ENCODE measurements around the gene HS6ST3.

The HS6ST3 gene

GRCh38 chr13:96342852-96343465 is 253.1 kb downstream of the HS6ST3 start:
- no peak for DNase-seq

GRCh38 chr13:96346921-96347320 is 257.0 kb downstream of the HS6ST3 start:
- DNase-seq, result no peak

GRCh38 chr13:96373597-96373996 is 283.7 kb downstream of the HS6ST3 start:
- no peak for DNase-seq

GRCh38 chr13:96377835-96378234 is 287.9 kb downstream of the HS6ST3 start:
- no peak for DNase-seq

- DNase-seq, result no peak
Observed at GRCh38 chr13:96379967-96380366, 290.1 kb downstream of the HS6ST3 start.

DNA sequence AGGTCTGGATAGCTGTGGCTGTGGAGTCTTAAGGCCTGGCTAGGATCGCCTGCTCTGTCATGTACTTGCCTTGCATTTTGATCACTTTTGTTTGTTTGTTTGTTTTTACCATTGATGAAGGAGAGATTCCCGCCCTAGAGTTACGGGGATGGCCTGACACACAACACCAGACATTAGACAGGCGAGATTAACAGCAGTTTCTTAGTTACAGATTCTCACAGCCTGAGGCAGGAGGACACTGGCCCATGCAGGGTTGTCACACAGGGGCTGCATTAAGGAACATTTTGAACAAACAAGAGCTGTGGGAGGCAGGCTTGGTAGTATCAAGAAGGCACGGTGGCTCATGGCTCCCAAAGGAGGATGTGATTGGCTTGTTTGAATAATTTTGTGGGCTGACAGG is 291.8 kb downstream of the HS6ST3 start:
- no peak for DNase-seq

GRCh38 chr13:96388598-96388997 is 298.7 kb downstream of the HS6ST3 start:
- DNase-seq, result no peak

- DNase-seq, result no peak
Observed at GRCh38 chr13:96391606-96392005, 301.7 kb downstream of the HS6ST3 start.

DNA sequence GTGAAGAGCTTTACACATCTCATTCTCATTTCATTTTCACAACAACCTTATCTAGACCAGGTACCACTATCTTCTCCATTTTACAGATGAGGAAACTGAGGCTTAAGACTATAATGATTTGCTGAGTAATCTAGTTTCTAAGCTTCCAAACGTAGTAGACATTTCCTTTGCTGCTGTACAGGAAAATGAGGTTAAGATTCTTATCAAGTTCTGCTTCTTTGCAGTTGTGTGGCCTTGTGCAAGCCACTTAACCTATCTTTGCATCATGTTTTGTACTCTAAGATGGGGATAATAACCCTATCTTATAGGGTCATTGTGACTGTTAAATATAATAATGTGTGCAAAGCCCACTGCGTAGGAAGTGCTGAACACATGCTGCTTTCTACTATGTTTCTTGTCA is 307.9 kb downstream of the HS6ST3 start:
- no peak for DNase-seq

GRCh38 chr13:96398486-96398885 is 308.6 kb downstream of the HS6ST3 start:
- no peak for DNase-seq

GRCh38 chr13:96403241-96403640 is 313.3 kb downstream of the HS6ST3 start:
- DNase-seq, result no peak

DNA sequence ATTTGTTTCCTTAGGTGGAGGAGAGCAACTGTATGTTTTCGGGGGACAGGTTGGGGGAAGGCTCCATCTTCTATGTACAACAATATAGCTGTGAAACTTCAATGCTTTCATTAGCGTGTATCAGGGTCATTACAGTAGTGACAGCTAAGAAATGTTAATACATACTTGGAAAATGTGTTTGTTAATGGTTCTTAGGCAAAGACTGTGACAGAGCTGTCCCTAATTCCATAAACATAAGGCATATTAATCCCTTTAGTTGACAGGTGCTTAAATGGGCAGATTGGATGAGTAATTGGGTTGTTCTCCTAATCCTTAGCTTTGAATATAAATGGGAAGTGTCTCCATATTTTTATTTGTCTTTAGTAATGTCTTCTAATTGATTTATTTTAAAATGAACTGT is 313.7 kb downstream of the HS6ST3 start:
- no peak for DNase-seq

GRCh38 chr13:96415831-96416385 is 326.0 kb downstream of the HS6ST3 start:
- no peak for DNase-seq

DNA sequence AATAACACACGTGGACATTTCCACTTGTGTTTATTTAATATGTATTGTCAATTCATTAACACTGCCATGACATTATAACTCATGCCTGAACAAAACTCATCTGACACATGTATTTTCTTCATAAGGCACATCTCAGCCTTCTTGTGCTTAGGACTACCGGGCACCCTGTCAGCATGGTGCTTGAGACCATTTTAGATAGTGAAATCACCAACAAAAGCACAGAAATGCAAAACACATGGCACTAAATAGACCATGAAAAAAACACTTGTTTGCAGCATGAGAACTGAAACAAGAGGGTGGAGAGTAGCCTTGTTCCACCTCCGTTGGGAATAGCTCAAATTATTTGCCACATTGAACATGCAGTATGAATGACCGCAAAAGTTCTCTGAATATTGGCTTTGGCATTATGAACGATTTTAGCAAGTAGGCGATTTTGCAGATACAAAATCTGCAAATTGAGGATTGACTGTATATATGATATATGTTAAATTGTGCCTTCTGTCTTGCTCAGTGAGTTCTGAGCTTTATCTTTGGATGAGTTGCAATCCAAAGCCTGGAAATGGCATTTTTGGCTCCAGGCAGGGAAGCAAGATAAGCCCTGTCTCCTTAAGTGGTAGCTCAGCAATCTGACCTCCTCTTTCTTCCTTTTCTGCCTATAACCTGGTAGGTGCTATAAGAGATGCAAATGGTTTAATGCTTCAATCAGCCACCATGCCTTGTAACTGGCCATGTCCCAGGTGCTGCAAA is 328.2 kb downstream of the HS6ST3 start:
- DNase-seq, result no peak

DNA sequence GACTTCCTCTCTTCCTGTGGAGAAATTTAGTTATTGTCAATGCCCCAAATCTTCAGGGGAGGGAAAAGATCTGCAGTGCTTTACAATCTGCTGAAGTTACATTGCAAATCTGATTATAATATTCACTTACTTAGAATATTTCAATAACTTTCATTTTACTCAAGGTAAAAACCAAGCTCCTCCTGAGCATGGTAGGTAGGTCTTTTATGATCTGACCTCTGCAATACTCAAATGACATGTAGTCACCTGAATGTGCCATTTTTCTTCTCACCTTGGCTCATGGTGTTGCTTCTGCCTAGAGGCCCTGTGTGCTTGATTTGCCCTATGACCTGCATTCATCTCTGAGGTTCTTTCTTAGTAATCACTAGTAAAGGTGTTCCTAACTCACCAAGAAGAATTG is 331.4 kb downstream of the HS6ST3 start:
- DNase-seq, result no peak

DNA sequence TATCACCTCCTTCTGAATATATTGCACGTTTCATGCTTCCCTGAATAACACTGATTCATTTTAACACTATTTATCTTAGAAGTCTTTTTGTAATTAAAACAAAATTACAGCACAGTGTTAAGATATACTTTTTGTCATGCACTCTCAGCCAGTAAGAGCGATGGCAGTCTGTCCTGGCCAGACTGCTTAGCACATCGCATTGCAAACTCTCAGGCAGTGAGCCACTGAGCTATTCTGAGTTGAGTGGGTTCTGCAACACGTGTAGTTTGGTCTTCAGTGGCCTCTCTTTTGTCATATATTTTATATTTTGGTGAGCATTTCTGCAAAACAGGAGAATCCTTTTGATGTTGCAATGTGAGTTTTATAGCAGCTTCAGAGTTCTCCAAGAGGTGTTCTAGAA is 332.1 kb downstream of the HS6ST3 start:
- DNase-seq, result no peak

DNA sequence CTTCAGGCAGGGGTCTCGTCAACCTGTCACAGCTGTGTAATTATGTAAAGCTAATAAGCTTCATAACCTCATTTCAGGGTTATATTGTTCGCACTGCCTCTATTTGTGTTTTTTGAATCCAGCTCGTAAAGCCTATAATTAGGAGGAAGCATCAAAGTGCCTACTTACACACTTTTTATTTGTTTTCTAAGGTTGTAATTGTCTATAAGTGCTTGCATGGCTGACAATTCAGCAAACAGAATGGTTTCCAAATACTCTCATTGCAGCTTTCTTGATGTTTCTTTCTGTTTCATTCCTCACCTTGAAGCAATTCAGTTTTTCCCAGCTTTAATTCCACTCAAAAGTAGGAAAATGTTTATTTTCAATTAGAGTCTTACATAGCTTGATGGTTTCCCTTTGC is 336.3 kb downstream of the HS6ST3 start:
- peak; percentile 13 to 71 for DNase-seq

DNA sequence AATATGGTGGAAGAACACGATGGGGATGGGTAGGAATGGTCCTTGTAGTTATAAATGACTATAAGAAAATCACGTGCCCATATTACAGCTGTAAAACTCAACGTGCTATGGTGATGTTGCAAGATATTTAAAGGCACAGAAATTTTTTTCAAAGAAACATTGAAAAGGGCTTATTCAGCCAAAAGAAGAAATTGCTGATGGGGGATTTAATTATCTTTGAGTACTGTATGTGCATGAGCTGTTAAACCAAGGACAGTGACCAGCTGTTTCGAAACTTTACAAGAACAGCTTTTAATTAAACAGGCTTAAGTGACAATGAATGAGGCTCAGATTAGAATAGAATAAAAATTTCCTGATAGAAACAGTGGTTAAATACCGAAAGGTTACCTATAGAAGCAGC is 339.0 kb downstream of the HS6ST3 start:
- DNase-seq, result no peak

GRCh38 chr13:96431044-96431581 is 341.2 kb downstream of the HS6ST3 start:
- DNase-seq, result no peak

- DNase-seq, result no peak
Observed at GRCh38 chr13:96444676-96445075, 354.8 kb downstream of the HS6ST3 start.

- no peak for DNase-seq
Observed at GRCh38 chr13:96449920-96450319, 360.0 kb downstream of the HS6ST3 start.

GRCh38 chr13:96450326-96451020 is 360.6 kb downstream of the HS6ST3 start:
- no peak for DNase-seq

GRCh38 chr13:96454466-96454865 is 364.6 kb downstream of the HS6ST3 start:
- no peak for DNase-seq

DNA sequence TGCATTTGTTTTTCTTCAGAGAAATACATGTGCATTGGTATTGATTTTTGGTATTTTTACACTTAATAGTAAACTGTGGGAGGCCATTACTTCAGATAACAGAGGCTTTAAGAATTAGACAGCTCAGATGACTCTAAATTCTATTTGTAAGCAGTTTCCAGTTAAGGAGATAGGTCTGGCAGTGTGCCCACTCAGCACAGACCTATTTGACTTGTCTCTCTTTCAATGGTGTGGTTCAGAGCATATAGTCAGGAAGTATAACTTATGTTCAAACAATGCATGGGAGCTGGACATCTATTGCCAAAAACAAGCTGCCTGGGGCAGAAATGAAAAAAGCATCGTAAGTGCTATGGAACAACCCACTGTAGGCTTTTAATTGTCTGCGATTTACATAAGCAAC is 370.7 kb downstream of the HS6ST3 start:
- DNase-seq, result peak; percentile 79 to 97

All from NCI-H2081 (cell line).